NCI-H748 (cell line): ENCODE data around the gene SLC38A10.

ENCODE experiments used
- DNase-seq: peaks from one replicate; lab custom pipeline; 2025; ENCODE audit not compliant: unreplicated experiment; lab: John Stamatoyannopoulos, UW

The SLC38A10 gene

DNA sequence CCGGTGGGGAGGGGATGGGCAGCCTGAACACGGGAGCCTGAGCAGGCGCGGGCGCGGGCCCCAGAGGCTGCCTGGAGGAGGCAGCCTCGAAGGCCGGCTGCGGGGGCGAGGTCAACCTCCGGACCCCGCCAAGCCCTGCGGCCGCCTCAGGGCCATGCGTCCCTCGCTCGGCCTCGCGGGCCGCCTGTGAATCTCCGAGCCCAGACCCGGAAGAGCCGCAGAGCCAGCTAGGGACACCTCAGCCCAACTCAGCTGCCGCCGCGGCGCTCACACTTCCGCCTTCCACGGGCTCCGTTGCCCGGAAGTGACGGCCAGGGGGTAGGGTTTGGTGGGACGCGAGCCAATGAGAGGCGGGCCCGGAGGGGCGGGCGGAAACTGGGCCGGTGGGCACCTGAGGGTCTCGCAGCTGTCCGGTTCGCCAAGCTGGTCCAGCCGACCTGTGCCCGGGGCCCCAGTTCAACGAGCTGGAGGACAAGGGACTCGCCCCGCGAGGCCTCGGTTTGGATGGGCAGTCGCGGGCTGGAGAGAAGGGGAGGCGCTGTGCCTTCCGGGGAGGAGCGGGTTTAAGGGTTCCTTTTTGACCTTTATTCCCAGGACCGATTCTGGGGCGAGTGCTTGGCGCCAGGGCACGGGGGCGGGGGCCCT, at the start of gene SLC38A10:
Gene SLC38A10, minus strand, starts transcription at position 277 of the 645 bp plus-strand sequence. CDS start 386 bp downstream, outside the sequence.
- DNase-seq, result peak; percentile 85

DNA sequence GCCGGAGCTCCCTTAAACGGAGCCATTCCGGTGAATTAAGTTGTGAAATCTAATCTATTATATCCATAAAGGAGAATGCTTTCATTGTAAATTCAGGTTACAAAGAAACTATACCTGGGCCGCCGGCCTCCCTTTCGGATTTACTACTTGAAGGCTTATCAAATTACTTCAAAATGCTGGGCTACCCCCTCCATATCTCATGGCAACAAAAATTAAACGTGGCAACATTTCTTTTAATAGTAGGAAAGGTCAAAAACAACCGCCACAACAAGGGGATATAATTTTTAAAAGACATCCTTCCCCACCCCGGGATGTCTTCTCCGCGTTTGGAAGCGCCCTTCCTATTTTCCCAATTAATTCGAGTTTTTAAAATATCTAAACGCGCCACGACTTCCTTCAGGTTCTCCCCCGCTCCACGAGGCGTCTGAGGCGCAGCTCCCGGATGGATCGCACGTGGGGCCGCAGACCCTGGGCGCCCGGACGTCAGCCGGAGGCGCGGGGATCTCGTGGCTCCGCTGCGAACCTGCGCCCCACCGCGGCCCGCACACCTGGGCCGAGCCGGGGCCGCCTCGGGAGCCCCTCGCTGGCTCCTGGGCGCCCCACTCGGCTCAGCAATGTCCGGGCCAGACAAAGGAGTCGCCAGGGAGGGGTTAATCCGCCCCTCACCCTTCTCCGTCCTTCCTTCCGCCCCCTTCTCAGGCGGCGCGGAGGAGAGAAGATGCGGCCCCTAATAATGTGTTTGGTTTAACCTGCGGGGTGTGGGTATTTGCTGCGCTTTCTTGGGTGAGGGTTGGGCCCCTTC, 47.4 kb upstream of the SLC38A10 start:
- DNase-seq, result no peak

DNA sequence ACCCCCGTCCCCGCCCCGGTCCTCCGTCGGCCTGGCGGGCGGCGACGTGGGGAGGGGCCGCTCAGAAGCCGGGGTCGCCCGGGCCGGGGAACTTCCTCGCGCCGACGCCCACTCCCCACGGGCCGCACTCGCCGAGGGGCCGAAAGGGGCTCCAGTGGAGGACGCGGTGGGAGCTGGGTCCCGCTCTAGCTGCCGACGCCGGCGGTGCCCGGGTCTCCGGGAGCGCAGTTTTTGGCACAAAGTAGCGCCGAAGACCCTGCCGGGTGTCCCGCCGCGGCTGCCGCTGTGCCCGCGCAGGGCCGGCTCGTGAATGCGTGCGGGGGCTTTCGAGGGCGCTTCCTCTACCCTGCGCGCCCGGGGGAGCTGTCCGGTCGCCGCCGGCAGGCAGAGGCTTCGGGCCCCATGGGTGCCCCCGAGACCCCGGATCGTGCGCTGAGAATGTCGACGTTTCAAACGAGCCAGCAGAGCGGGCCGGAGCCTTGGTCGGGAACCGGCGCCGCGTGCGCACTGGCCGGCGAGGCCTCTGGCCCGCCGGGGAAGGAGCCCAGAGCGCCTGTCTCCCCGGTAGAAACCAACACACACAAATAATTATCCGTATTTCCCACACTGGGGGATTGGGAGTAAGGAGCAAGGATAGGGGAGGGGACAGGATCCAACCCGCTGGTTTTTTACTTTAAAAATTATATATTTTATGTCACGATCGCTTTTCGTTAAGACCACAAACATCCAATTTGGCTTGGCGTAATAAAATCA, 46.6 kb upstream of the SLC38A10 start:
- DNase-seq, result no peak

DNA sequence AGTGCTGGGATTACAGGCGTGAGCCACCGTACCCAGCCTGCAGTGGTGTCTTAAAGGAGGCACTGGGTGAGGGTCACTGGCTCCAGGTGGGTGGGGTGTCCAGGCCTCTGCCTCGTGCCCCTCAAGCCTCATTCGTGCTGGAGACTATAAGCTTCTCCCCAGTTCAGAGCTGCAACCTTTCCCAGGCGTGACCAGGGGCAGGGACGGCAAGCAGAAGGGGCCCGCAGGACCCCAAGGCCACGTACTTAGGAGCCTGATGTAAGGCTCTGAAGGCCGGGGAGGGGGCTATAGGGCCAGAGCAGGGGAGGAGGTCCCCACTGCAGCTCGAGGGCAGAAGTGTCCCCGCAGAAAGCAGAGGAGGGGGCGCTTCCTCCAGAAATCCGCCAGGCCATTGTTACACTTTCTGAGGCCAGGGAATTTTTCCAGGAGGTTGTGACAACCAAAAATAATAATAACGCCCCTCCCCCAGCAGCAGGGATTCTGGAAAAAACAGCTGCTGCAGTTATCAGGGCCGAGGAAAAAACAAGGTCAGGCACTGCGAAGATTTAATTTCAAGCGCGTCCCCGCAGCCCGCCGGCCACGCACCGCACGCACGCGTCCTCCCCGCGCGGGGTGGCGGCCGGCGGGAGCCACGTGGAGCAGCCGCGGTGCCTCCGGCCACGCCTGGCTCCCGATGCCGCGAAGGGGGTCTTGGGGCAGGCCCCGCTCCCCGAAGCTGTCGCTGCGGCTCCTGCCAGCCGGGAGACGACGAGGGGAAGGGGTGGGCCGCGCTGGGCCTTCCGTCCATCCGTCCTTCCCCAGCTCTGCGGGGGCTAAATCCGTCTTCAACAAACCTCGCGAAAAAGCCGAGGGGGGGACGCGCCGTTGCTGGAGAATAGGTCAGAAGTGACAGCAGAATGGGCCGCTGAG, 45.8 kb upstream of the SLC38A10 start:
- no peak for DNase-seq

DNA sequence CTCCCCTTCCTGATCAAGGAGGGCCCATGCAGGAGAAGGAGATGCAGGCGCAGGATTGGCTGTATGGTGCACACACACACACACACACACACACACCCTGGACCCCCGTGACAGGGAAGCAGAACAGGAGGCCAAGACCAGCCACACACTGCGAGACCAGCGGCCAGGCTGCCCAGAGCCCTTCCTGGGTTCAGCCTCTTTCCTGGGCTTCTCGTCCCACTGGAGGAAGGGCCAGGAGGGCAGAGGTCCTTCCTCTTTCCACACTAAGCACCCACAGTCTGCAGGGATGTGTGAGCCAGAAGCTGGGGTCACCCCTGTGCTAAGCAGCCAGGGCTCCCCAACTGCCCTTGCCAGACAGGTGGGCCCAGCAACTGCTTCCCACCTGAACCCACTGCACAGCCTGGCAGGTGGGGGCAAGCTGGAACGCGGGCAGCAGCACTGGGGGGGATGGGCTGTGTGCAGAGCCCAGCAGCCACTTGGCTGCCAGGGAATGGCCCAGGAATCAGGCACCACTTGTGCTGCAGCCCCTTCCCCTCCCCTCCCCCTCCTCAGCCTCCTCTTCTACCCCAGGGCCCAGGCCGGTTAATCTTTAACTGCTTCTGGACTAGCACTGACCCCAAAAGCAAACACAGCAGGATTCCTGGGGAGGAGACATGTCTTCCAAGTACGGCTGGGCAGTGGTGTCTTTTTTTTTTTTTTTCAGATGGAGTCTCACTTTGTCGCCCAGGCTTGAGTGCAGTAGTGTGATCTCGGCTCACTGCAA, 44.6 kb upstream of the SLC38A10 start:
- no peak for DNase-seq

DNA sequence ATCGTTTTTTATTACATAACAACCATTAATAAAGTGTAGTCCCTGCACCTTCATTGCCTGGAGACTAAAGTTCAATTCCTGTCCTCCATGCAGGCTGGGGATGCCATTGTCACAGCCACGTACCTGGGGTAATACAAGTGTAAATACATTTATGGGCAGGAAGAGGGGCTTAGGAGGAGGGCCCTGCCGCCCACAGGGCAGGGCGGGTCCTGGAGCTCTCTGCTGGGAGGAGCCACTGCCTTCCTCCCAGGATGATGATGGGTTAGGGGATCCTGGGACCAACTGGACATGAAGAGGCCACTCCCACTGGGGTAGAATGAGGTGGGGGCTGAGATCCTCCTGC, 44.1 kb upstream of the SLC38A10 start:
- DNase-seq, result peak; percentile 32

DNA sequence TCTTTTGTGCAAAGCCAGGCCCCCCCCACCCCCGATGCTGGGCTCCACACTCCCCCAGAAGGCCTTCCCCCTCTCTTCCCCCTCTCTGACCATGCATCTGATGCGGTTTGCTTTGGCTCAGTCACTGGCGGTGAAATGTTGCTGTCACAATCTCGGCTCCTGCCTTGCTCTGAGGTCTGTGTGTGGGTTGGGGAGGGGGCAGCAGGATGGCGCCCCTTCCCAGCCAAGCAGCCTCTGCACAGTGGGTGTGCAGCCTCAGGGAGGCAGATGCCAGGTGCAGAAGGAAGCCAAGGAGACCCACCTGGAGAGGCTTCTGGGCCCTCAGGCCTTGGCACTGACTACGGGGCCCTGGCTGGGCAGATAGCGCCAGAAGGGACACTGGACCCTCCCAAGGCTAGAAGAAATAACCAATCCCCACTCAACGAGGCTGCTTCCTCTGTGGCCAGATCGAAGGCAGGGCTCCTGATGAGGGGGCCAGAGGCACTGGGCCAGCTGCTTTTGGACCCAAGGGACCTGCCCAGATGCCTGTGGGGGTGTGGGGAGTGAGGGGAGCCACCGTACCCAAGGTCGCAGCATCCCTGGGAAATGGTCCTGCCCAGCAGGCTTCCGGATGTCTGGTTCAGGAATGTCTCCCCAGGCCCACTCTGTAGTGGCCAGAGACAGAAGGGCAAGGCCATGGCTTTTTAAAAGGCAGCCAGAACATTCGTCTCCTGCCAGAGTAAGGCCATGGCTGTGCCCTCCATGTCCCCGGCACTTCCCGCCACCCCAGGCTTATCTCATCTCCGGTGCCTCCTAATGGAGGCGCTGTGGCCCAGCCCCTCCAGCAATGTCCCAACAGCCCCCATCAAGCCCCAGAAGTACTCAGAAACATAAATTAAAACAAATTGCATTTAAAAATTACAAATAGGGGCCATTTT, 43.4 kb upstream of the SLC38A10 start:
- DNase-seq, result no peak

DNA sequence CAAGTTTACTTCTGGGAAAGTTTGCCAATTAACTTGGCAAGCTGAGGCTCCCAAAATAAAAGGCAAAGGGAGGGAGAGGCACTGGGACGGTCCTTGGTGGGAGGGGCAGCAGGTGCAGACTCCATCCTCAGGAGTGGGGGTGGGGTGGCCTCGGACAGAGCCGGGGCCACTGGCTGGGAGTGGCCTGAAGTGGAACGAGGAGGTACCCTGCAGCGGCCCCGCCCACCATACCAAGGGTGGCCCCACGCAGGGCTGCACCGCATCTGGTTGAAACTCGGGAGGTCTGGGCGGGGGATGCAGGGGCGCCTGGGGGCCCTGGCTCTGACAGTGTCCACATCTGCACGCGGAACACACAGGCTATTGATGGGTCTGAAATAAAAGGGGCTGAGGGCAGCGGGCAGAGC, 42.4 kb upstream of the SLC38A10 start:
- peak; percentile 20 for DNase-seq

DNA sequence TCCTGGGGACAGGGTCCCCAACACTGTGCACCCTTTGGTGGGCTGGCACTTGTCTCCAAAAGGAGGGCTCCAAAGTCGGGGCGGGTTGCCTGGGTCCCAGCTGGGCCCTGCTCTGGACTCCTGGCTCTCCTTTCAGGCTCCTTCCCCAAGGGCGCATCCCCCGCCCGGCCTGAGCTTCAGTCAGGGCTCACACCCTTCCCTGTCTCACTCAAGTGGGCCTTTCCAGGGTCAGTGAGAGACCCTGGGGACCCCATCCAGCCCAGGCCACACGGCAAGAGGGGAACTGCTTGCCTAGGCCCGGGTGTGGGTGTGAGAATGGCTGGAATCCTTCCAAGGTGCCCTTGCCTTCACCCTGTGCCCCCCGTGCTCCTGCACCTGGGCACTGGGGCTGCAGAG, 41.8 kb upstream of the SLC38A10 start:
- DNase-seq, result no peak

DNA sequence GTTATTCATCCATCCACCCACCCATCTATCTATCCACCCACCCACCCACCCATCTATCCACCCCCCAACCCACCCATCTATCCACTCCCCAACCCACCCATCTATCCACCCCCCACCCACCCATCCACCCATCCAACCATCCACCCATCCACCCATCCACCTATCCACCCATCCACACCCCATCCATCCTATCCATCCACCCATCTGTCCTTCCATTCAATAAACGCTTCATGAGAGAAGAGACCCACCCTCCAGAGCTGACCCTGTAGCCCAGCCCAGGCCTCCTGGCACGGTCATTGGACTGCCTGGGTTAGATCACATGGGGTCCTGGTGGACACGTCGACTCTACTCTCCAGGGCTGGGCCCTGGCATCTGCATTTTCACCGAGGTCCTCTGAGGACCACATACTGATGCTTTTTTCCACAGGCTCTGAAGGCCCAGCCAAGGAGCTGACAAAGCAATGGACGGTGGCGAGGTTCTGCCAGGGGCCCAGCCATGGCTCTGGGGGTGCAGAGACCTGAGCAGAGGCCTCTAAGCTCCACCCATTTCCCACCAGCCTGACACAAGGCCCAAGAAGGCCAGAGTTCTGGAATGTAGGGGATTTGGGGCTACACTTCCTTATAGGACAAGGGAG, 41.3 kb upstream of the SLC38A10 start:
- no peak for DNase-seq

DNA sequence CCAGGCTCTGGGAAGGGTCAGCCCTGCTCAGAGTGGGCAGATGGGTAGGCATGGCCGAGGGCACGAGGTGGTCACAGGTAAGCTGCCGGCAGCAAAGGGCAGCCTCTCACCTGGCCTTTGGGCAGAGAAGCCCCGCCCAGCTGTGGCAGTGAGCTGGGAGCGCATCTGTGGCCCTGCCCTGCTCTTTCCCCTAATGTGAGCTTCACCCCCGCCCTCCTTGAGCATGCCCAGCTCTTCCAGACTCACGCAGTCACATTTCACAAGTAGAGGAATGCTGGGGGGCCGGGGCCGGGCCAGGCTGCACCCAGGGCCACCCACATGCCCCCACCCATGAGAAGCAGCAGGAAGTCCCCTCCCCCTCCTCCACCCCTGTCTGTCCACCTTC, 40.7 kb upstream of the SLC38A10 start:
- DNase-seq, result no peak

DNA sequence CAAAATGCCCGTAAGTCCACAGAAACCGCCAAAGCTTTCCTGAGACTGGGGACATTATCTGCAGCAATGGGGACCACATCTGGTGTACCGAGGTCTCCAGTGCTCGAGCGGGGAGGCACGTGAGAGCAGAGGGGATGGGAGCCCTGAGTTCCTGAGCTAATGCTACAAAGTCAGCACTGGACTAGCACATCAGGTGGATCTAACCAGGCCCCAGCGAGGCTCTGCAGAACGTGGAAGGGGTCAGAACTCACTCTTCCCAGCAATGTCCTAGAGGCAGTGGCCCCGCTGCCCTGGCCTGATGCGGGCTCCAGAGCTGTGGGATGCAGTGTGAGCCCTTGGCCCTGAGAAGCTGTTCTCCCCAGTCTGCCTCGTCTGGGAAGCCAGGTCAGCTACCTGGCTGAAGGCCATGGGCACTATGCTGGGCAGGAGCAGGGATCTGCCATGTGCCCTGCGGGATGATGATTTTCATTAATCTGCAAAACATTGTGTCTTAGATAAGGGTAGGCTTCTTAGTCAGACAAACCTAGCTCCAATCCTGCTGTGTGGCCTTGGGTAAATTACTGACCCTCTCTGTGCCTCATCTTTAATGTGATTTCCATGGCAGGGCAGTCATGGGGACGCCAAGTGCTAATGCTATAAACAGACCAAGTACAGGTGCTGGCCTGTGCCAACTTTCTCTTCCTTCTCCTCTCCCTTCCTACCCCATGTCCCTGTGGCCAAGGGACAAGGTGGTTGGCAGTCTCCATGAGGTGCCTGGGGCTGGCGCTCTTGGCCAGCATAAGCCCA, 40.1 kb upstream of the SLC38A10 start:
- no peak for DNase-seq

DNA sequence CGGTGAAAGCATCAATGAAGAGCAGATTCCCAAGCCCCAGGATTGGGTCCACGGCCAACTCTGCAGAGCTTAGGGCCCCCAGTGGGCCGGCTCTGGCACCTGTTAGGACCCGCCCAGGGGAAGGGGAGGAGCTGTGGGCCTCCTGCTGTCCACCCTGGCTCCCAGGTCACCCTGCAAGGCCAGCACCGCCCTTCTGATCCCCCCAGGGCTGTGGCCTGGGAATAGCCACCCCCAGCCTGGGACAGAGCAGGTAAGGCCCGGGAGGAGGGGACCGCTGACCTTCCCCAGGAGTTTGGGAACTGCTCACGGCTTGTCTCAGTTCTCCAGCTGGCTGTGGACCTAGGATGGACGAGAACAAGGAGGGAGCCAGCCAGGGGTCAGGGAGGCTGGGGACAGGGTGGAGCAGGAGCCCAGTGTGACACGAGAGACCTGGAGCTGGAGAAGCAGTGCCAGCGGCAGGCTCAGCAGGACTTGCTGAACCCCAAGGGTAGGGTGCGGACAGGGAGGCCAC, 39.3 kb upstream of the SLC38A10 start:
- DNase-seq, result no peak

DNA sequence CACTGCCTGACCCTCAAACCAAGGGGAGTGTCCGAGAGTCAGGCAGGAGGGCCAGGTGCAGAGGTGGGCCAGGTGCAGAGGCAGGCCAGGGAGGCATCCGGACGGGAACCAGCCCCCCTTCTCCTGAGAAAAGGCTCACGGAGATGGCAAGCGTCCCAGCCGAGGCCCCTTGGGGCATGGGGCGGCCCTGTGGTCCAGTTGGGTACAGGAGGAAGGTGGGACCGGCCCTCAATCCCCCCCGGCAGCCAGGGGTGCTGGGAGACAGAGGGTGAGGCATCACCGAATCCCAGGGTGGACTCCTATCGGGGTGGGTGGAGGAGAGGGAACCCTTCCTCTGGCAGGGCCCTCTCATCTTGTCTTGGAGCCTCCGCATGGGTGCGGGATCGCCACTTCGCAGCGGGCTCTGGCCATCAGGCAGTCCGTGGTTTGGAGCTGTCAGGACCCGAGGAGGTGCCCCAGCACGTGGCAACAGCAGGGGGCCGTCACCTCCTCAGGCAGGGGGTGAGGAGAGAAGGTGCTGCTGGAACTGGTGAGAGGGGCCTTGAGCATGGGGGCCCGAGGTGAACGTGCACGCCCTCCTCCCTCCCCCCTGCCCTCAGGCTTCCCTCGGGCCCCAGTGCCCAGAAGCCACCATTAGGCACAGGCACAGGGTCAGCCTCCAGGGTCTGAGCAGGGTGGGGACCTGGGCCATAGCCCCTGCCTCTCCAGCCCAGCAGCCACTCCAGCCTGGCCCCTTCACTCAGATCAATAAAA, 38.7 kb upstream of the SLC38A10 start:
- DNase-seq, result no peak

DNA sequence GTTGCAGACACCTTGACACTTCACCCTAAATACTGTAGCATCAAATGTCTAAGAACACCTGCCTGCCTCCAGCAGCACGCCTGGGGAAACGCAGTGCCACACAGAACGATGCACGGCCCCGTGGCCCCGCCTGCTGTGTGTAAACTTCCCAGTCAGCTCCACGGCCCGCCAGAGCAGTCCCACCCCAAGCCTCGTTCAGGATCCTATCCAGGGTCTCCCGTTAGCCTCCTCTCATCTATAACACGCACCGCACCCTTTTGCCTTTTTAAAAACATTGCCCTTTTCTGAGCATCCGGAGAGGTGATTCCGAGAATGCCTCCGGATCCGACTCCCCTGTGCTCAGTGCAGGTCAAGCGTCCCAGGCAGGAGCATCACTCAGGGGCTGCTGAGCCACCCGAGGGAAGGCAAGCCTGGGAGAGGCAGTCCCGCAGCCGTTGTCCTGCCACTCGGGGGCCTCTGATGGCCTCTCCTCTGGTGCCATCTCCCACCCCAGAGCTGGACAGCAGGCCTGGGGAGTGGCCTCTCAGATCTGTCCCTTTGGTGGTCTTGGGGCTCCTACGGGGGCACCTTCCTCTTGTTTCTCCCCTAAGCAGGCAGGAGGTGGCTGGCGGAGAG, 37.9 kb upstream of the SLC38A10 start:
- peak; percentile 7 for DNase-seq

DNA sequence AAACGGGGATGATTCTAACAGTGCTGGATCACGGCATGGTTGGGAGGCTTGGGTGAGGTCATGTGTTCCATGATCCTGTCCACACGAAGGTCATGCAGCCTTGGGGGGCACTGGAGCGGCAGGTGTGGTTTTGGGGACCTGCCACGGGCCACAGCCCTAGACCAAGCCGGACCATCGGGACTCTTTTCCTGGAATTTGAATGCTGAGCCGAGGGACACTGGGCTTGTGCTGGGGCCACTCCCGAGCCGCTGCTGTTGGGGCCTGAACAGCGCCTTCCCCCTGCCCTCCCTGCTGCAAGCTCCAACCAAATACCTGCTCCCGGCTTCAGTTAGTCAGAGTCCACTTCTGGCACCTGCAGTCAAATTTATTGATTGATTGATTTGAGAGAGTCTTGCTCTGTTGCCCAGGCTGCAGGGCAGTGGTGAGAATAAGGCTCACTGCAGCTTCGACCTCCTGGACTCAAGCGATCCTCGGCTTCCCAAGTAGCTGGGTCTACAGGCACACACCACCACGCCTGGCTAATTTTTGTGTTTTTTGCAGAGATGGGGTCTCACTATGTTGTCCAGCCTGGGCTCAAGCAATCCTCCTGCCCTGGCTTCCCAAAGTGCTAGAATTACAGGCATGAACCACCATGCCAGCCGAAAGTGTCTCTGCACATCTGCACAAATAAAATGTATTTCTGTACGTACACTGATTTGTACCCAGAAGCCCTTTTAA, 37.2 kb upstream of the SLC38A10 start:
- no peak for DNase-seq
